ENCODE data around the gene GIGYF2.
A peak's percentile ranks its signal among the peaks of the same experiment; 100 is the strongest.

Gene GIGYF2

DNA sequence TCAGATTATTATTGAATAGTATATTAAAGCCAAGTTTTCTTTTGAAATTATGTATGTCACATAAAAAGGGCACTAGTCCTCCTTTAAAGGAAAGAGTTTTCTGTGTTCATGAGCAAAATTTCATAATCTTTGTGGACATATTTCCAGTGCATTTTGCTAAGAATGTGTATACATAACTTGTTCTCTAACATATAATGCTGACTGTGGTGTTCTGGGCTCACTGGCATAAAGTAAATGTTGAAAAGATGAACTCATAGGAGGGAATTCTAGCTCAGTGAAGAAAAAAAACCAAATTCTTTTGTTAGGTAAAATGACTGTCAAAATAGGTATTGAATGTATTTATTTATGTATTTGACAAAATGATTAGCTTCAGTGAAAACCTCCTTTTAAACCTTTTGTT lies 73.1 kb downstream of the GIGYF2 start:
- TF ChIP-seq, protein P1, sequence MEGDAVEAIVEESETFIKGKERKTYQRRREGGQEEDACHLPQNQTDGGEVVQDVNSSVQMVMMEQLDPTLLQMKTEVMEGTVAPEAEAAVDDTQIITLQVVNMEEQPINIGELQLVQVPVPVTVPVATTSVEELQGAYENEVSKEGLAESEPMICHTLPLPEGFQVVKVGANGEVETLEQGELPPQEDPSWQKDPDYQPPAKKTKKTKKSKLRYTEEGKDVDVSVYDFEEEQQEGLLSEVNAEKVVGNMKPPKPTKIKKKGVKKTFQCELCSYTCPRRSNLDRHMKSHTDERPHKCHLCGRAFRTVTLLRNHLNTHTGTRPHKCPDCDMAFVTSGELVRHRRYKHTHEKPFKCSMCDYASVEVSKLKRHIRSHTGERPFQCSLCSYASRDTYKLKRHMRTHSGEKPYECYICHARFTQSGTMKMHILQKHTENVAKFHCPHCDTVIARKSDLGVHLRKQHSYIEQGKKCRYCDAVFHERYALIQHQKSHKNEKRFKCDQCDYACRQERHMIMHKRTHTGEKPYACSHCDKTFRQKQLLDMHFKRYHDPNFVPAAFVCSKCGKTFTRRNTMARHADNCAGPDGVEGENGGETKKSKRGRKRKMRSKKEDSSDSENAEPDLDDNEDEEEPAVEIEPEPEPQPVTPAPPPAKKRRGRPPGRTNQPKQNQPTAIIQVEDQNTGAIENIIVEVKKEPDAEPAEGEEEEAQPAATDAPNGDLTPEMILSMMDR (IDR thresholded peaks at IDR 0.05; ENCODE audit: low read depth, low read length), result no peak
- in situ Hi-C loops (cut with HindIII; ENCODE audit: low sequenced_read_pairs), result no loop called here
- H3K4me3 ChIP-seq (ENCODE audit: low read depth, low read length), result no peak overlapping the region
- DNase-seq (ENCODE audit: low read depth, low spot score), result no peak

DNA sequence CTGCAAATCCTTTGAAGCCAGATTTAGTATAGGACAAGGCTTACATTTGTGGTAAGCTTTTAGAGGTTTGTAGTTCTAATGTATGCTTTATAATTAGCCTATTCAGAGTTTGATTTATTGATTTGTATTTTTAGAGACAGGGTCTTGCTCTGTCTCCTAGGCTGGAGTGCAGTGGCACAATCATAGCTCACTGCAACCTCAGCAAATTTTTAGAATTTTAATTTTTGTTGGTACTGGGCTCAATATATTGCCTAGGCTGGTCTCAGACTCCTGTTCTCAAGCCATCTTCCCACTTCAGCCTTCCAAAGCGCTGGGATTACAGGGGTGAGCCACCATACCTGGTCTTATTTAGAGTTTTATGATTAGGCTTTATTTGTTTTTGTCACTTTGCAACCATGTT lies 74.7 kb downstream of the GIGYF2 start:
- DNase-seq (ENCODE audit: low read depth, low spot score), result no peak
- in situ Hi-C loops (cut with HindIII; ENCODE audit: low sequenced_read_pairs), result no loop called here

DNA sequence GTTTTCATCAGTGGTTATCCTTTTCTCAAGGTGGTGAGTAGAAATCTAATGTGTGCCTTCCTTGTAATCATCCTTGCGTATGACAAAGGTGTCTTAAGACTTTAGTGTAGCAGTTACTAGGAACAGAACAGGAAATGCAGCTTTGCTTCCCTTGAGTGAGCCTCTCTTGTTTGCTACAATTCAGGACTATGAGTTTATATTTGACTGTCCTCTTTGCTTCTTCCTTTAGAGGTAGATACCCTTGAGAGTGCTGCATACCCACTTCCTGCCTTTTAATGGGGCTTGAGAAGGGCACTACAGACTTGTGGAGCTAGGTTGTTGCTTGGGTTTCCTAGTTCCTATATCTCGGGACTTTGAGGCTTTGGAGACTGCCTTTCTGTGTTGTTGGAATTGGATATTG lies 75.4 kb downstream of the GIGYF2 start:
- TF ChIP-seq, protein P1 (IDR thresholded peaks at IDR 0.05; ENCODE audit: low read depth, low read length), result no peak
- in situ Hi-C loops (cut with HindIII; ENCODE audit: low sequenced_read_pairs), result no loop called here
- no peak overlapping the region for H3K4me3 ChIP-seq (ENCODE audit: low read depth, low read length)
- no peak for DNase-seq (ENCODE audit: low read depth, low spot score)

More for the DNA sequence above, 74.7 kb downstream of the GIGYF2 start:
- TF ChIP-seq, protein P1 (IDR thresholded peaks at IDR 0.05; ENCODE audit: low read depth, low read length), result no peak
- no peak overlapping the region for H3K4me3 ChIP-seq (ENCODE audit: low read depth, low read length)

DNA sequence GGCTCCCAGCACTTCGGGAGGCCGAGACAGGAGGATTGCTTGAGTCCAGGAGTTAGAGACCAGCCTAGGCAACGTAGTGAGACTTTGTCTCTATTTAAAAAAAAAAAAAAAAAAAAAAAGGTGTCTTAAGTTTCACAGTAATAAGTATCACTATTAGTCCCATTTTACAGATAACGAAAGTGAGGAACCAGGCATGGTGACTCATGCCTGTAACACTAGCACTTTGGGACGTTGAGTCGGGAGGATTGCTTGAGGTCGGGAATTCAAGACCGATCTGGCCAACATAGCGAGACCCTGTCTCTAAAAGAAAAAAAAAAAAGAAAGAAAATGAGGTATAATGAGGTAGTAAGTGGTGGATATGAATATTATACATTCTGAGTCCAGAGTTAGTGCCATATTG lies 76.7 kb downstream of the GIGYF2 start:
- in situ Hi-C loops (cut with HindIII; ENCODE audit: low sequenced_read_pairs), result no loop called here

DNA sequence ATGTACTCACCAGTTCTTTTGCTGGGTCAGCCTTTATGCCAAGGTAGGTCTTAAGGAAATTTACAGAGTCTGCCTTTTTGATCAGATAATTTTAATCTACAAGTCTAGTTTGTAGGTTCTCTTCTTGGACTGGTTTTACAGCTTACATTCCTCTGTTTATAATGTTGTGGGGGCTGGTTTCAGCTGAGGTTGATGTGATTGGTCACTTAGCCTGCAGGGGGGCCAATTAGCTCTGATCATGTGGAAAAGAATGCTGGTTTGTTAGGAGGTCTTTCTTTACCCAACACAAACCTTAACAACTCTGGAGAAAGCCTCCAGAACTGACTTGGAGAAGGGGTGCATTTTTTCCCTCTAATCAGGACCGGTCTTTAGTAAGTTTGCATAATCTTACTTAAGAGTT lies 79.3 kb downstream of the GIGYF2 start, which contains the start of gene KCNJ13:
Gene KCNJ13, minus strand, starts transcription at position 131 of the 400 bp plus-strand sequence. CDS start 5,203 bp downstream, outside the sequence.
- peak; percentile 14 for DNase-seq (ENCODE audit: low read depth, low spot score)
- in situ Hi-C loops (cut with HindIII; ENCODE audit: low sequenced_read_pairs), result no loop called here
- no peak within 1 kb of the TSS for H3K4me3 ChIP-seq (ENCODE audit: low read depth, low read length)
- TF ChIP-seq, protein P1 (IDR thresholded peaks at IDR 0.05; ENCODE audit: low read depth, low read length), result no peak

More for the DNA sequence above, 76.7 kb downstream of the GIGYF2 start:
- TF ChIP-seq, protein P1 (IDR thresholded peaks at IDR 0.05; ENCODE audit: low read depth, low read length), result no peak
- DNase-seq (ENCODE audit: low read depth, low spot score), result no peak
- no peak overlapping the region for H3K4me3 ChIP-seq (ENCODE audit: low read depth, low read length)

DNA sequence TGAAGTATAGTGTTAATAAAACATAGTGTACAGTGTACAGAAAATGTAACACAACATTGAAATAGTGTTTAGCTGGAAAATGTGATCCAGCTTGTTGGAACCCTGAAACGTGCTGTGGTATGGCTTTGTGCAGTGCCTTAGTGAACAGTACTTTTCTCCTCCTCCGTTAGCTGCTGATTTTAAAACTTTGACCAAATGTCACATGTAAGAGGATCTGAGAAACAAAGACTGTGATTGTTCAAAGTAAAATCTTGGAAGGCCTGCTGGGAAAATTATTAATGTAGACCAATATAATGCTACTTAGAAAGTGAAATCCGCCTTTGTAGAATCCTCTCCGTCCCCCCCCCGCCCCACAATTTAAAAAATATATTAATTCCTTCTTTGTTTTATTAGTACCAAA lies 80.1 kb downstream of the GIGYF2 start:
- in situ Hi-C loops (cut with HindIII; ENCODE audit: low sequenced_read_pairs), result no loop called here
- TF ChIP-seq, protein P1 (IDR thresholded peaks at IDR 0.05; ENCODE audit: low read depth, low read length), result no peak
- DNase-seq (ENCODE audit: low read depth, low spot score), result no peak
- no peak overlapping the region for H3K4me3 ChIP-seq (ENCODE audit: low read depth, low read length)

DNA sequence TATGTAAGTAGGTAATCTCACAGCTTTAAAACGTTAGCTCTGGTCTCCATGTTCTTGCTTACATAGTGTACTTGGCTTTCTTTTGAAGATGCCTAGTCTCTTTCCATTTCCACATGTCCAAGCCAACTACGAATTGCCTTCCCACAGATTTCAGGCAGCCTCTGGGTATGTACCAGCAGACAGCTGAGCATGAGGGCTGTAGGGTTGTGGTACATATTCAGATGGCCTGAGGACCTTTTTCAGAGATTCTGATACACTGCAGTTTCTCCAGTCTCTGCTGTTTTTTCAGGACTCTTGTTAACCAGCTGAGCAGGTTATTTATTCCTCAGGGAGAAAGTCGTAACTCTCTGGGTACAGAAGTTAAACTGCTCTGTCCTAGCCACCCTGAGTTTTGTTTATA lies 82.3 kb downstream of the GIGYF2 start:
- TF ChIP-seq, protein P1 (IDR thresholded peaks at IDR 0.05; ENCODE audit: low read depth, low read length), result no peak
- in situ Hi-C loops (cut with HindIII; ENCODE audit: low sequenced_read_pairs), result no loop called here
- H3K4me3 ChIP-seq (ENCODE audit: low read depth, low read length), result no peak overlapping the region
- DNase-seq (ENCODE audit: low read depth, low spot score), result no peak
